SK-N-SH (cell line): Measurements from ENCODE around the gene SHC3. TPM values are rescaled to one million over a fixed set of nuclear protein-coding genes. Genes with fewer than 3 reads are reported as not detected.

Experiments used
- CTCF ChIA-PET: fragments of 300-600, 350-600 bp; formaldehyde crosslinking; extraction: SDS; loops from one replicate; lab custom pipeline; 2021; lab: Yijun Ruan, JAX
- POLR2A ChIA-PET: fragments of 350-600 bp; sonication (Branson Sonifier 250); formaldehyde crosslinking; extraction: SDS; loops from one replicate; lab custom pipeline; 2020; ENCODE audit warnings: antibody characterized with exemption, inconsistent platforms; lab: Yijun Ruan, JAX
- DNase-seq: peaks from one replicate; pipeline ENCODE4 v3.0.0; 2012
- H2AFZ ChIP-seq: fragments of 200-600 bp; sonication (generic); 2 replicates; pipeline ENCODE4 v1.8.1; 2016; ENCODE audit warnings: antibody characterized with exemption, mild to moderate bottlenecking, low read depth
- H3F3A ChIP-seq: fragments of 200-600 bp; sonication (generic); replicated peaks from 2 replicates; pipeline ENCODE3; 2016; ENCODE audit warnings: antibody characterized with exemption, mild to moderate bottlenecking; ENCODE audit not compliant: insufficient read depth
- H3K27ac ChIP-seq, 2 experiments: fragments of 200-500 bp in 1 of 2; fragments of 200-600 bp in 1 of 2; sonication (Bioruptor generic) in 1 of 2; sonication (generic), shearing (Covaris generic) in 1 of 2; 2 replicates each; pipeline versions ENCODE4 v1.5.1 to v1.6.1; 2014 to 2016; ENCODE audit warnings: low read depth in 2 of 2, inconsistent platforms in 1 of 2, low read length in 1 of 2, mild to moderate bottlenecking in 1 of 2, mixed read lengths in 1 of 2
- H3K27me3 ChIP-seq: fragments of 200-600 bp; sonication (generic), shearing (Covaris generic); 2 replicates; pipeline ENCODE4 v1.6.1; 2016; ENCODE audit warnings: mixed run types; ENCODE audit not compliant: insufficient read depth
- H3K36me3 ChIP-seq, 2 experiments: fragments of 200-500 bp in 1 of 2; fragments of 200-600 bp in 1 of 2; sonication (Bioruptor generic) in 1 of 2; sonication (generic) in 1 of 2; replicated peaks in 1 of 2; 2 replicates each; pipeline versions ENCODE3 to v1.5.1; 2014 to 2016; ENCODE audit warnings: low read length in 1 of 2, mild to moderate bottlenecking in 1 of 2; ENCODE audit not compliant: insufficient read depth in 2 of 2, control insufficient read depth in 1 of 2
- H3K4me1 ChIP-seq, 2 experiments: fragments of 200-500 bp in 1 of 2; fragments of 200-600 bp in 1 of 2; sonication (Bioruptor generic) in 1 of 2; sonication (generic), shearing (Covaris generic) in 1 of 2; 2 replicates each; pipeline versions ENCODE4 v1.5.1 to v1.6.1; 2014 to 2016; ENCODE audit warnings: low read depth in 1 of 2, low read length in 1 of 2, mixed run types in 1 of 2; ENCODE audit not compliant: insufficient read depth in 2 of 2, control insufficient read depth in 1 of 2
- H3K4me2 ChIP-seq: fragments of 200-600 bp; sonication (generic), shearing (Covaris generic); 2 replicates; pipeline ENCODE4 v1.6.1; 2017; ENCODE audit warnings: mixed run types
- H3K4me3 ChIP-seq, 2 experiments: fragments of 200-500 bp in 1 of 2; fragments of 200-600 bp in 1 of 2; sonication (Bioruptor generic) in 1 of 2; sonication (generic), shearing (Covaris generic) in 1 of 2; 2 replicates each; pipeline versions ENCODE4 v1.5.1 to v1.8.1; 2014 to 2016; ENCODE audit warnings: low read depth in 2 of 2, inconsistent platforms in 1 of 2, low read length in 1 of 2, mild to moderate bottlenecking in 1 of 2, mixed read lengths in 1 of 2, moderate library complexity in 1 of 2
- H3K79me2 ChIP-seq: fragments of 200-600 bp; sonication (generic); 2 replicates; pipeline ENCODE4 v1.8.1; 2017; ENCODE audit warnings: mild to moderate bottlenecking; ENCODE audit not compliant: insufficient read depth
- H3K9ac ChIP-seq: fragments of 200-600 bp; sonication (generic); 2 replicates; pipeline ENCODE4 v1.6.1; 2017; ENCODE audit warnings: mixed run types
- H3K9me2 ChIP-seq: fragments of 200-600 bp; sonication (generic); 2 replicates; pipeline ENCODE4 v1.6.1; 2017; ENCODE audit warnings: mixed run types
- H3K9me3 ChIP-seq: fragments of 200-600 bp; sonication (generic); 2 replicates; pipeline ENCODE4 v1.6.1; 2017; ENCODE audit warnings: mixed run types, mild to moderate bottlenecking, moderate library complexity
- H4K20me1 ChIP-seq: fragments of 200-600 bp; sonication (generic); 2 replicates; pipeline ENCODE4 v1.6.1; 2017; ENCODE audit warnings: mild to moderate bottlenecking, mixed run types; ENCODE audit not compliant: insufficient read depth
- ELF1 ChIP-seq: IDR thresholded peaks from 2 replicates; pipeline ENCODE4 v1.4.0; 2012
- EZH2phosphoT487 ChIP-seq: fragments of 200-600 bp; sonication (generic); IDR thresholded peaks from 2 replicates; pipeline ENCODE4 v1.6.1; 2017; ENCODE audit warnings: low read depth, mixed run types, mild to moderate bottlenecking, antibody characterized with exemption, moderate library complexity, borderline replicate concordance
- FOXM1 ChIP-seq: IDR thresholded peaks from 2 replicates; pipeline ENCODE4 v1.4.0; 2012; ENCODE audit warnings: low read depth, mild to moderate bottlenecking
- MEF2A ChIP-seq: IDR thresholded peaks from 2 replicates; pipeline ENCODE4 v1.4.0; 2012; ENCODE audit warnings: low read depth, borderline replicate concordance
- NFIC ChIP-seq: IDR thresholded peaks from 2 replicates; pipeline ENCODE4 v1.4.0; 2012; ENCODE audit warnings: borderline replicate concordance
- NRF1 ChIP-seq: IDR thresholded peaks from 2 replicates; pipeline ENCODE4 v1.6.1; 2012; ENCODE audit warnings: low read depth, mild to moderate bottlenecking, low read length
- POLR2AphosphoS5 ChIP-seq: IDR thresholded peaks from 2 replicates; pipeline ENCODE4 v1.6.1; 2012; ENCODE audit warnings: low read depth, low read length
- RAD21 ChIP-seq: IDR thresholded peaks from 2 replicates; pipeline ENCODE4 v1.6.1; 2012; ENCODE audit warnings: mild to moderate bottlenecking, low read length
- RXRA ChIP-seq: IDR thresholded peaks from 2 replicates; pipeline ENCODE4 v1.4.0; 2012; ENCODE audit warnings: low read depth, mild to moderate bottlenecking, borderline replicate concordance
- TCF12 ChIP-seq: IDR thresholded peaks from 2 replicates; pipeline ENCODE4 v1.4.0; 2012
- TEAD4 ChIP-seq: IDR thresholded peaks from 2 replicates; pipeline ENCODE4 v1.4.0; 2012; ENCODE audit warnings: mild to moderate bottlenecking, borderline replicate concordance; ENCODE audit not compliant: insufficient read depth
- YY1 ChIP-seq: IDR thresholded peaks from 2 replicates; pipeline ENCODE4 v1.4.0; 2012; ENCODE audit warnings: low read depth, mild to moderate bottlenecking
- WGBS: methylation state at CpG from one replicate; pipeline ENCODE4 v1.1.6; 2017; ENCODE audit warnings: low lambda C conversion rate; 5-methylcytosine and 5-hydroxymethylcytosine counted together
- polyA plus RNA-seq, 3 experiments: library from polyadenylated mRNA; depleted of rRNA; stranded (reverse); fragments of >200 nt; gene quantifications; 2 replicates each; pipeline ENCODE4 v1.2.3, GENCODE V29; 2012
- TF ChIP-seq, protein P1 (sequence below): IDR thresholded peaks from 2 replicates; pipeline ENCODE4; 2012
- TF ChIP-seq, protein P2 (sequence below): IDR thresholded peaks from 2 replicates; pipeline ENCODE4 v1.6.1; 2012; ENCODE audit warnings: mild to moderate bottlenecking, low read depth, low read length, moderate library complexity
- TF ChIP-seq, protein P3 (sequence below): fragments of 150-350 bp; IDR thresholded peaks from 2 replicates; pipeline ENCODE4 v1.6.1; 2016; ENCODE audit warnings: mild to moderate bottlenecking, low read depth, low read length

SHC3 gene
- polyA plus RNA-seq, 1 of the 3 experiments (the other 2 are of a cell fraction): 3.2 TPM

DNA sequence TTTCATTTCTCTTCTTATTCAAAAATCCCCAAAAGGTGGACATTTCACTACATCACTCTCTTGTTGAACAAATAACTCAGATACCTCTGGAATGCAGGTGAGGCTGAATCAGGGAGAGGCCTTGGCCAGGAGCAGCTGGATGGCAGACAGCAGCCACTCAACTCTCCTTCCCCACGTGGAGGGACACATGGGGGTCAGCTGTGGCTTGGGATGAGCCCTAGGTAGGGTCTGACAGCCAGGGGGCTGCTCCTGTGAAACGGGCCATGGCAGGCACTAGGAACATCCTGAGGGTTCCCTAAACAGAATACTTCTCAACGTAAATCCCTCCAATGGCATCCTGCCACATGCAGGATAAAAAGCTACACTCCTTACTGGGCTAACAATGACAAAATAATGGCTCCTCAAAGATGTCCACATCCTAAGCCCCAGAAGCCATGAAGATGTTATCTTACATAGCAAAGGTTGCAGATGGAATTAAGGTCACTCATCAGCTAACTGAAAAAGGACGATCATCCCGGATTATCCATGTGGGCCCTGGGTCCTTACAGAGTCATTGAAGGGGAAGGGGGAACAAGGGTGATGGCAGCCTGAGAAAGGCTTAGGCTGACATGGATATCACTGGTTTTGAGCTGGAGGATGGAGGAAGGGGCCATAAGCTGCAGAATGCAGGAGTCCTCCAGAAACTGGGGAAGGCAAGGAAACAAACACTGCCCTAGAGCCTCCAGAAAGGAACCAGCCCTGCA is 218.7 kb downstream of the SHC3 start:
- Histone ChIP-seq H3K27me3 (peaks cover 10% of the 10 kb centered on the region), H3K79me2 (no peaks in the 10 kb centered on the region), H2AFZ (no peak overlapping the region), H3F3A (no peaks in the 10 kb centered on the region), H3K4me3 (no peak overlapping the region), H3K36me3 (no peaks in the 10 kb centered on the region), H3K4me2 (no peak overlapping the region), H4K20me1 (no peaks in the 10 kb centered on the region), H3K9me3 (no peaks in the 10 kb centered on the region), H3K27ac (no peak overlapping the region), H3K9ac (no peak overlapping the region), H3K4me1 (no peaks in the 10 kb centered on the region), H3K9me2 (no peaks in the 10 kb centered on the region)
- WGBS: 79% methylated on average over 4 of the region's 5 CpGs
- TF ChIP-seq EZH2phosphoT487: no peak
- no peak for TF ChIP-seq TCF12
- no peak for TF ChIP-seq RAD21
- no peak for TF ChIP-seq POLR2AphosphoS5
- no peak for TF ChIP-seq MEF2A
- TF ChIP-seq RXRA: no peak
- TF ChIP-seq YY1: no peak
- TF ChIP-seq, protein P1, sequence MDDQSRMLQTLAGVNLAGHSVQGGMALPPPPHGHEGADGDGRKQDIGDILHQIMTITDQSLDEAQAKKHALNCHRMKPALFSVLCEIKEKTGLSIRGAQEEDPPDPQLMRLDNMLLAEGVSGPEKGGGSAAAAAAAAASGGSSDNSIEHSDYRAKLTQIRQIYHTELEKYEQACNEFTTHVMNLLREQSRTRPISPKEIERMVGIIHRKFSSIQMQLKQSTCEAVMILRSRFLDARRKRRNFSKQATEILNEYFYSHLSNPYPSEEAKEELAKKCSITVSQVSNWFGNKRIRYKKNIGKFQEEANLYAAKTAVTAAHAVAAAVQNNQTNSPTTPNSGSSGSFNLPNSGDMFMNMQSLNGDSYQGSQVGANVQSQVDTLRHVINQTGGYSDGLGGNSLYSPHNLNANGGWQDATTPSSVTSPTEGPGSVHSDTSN: no peak
- TF ChIP-seq, protein P2, sequence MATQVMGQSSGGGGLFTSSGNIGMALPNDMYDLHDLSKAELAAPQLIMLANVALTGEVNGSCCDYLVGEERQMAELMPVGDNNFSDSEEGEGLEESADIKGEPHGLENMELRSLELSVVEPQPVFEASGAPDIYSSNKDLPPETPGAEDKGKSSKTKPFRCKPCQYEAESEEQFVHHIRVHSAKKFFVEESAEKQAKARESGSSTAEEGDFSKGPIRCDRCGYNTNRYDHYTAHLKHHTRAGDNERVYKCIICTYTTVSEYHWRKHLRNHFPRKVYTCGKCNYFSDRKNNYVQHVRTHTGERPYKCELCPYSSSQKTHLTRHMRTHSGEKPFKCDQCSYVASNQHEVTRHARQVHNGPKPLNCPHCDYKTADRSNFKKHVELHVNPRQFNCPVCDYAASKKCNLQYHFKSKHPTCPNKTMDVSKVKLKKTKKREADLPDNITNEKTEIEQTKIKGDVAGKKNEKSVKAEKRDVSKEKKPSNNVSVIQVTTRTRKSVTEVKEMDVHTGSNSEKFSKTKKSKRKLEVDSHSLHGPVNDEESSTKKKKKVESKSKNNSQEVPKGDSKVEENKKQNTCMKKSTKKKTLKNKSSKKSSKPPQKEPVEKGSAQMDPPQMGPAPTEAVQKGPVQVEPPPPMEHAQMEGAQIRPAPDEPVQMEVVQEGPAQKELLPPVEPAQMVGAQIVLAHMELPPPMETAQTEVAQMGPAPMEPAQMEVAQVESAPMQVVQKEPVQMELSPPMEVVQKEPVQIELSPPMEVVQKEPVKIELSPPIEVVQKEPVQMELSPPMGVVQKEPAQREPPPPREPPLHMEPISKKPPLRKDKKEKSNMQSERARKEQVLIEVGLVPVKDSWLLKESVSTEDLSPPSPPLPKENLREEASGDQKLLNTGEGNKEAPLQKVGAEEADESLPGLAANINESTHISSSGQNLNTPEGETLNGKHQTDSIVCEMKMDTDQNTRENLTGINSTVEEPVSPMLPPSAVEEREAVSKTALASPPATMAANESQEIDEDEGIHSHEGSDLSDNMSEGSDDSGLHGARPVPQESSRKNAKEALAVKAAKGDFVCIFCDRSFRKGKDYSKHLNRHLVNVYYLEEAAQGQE: no peak
- no peak for TF ChIP-seq TEAD4
- no peak for TF ChIP-seq NRF1
- no peak for TF ChIP-seq FOXM1
- TF ChIP-seq NFIC: no peak
- no peak for TF ChIP-seq ELF1
- TF ChIP-seq, protein P3, sequence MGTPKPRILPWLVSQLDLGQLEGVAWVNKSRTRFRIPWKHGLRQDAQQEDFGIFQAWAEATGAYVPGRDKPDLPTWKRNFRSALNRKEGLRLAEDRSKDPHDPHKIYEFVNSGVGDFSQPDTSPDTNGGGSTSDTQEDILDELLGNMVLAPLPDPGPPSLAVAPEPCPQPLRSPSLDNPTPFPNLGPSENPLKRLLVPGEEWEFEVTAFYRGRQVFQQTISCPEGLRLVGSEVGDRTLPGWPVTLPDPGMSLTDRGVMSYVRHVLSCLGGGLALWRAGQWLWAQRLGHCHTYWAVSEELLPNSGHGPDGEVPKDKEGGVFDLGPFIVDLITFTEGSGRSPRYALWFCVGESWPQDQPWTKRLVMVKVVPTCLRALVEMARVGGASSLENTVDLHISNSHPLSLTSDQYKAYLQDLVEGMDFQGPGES: no peak
- CTCF ChIA-PET: interaction anchor here (1.1 to 1.2 kb wide), 2 partner anchors 11 to 41 kb away, joined by 3 to 4 read pairs; no protein-coding TSS in a partner anchor
- no peak for DNase-seq
- POLR2A ChIA-PET: no interaction called here
